HG03520 (cell line): ENCODE results near the gene MED27.

Experiments used
- ATAC-seq: cut with Tn5 transposase; IDR thresholded peaks from one replicate; pipeline ENCODE4 v1.9.1; 2021; ENCODE audit warnings: mild to moderate bottlenecking, moderate library complexity; ENCODE audit not compliant: unreplicated experiment

Gene MED27

DNA sequence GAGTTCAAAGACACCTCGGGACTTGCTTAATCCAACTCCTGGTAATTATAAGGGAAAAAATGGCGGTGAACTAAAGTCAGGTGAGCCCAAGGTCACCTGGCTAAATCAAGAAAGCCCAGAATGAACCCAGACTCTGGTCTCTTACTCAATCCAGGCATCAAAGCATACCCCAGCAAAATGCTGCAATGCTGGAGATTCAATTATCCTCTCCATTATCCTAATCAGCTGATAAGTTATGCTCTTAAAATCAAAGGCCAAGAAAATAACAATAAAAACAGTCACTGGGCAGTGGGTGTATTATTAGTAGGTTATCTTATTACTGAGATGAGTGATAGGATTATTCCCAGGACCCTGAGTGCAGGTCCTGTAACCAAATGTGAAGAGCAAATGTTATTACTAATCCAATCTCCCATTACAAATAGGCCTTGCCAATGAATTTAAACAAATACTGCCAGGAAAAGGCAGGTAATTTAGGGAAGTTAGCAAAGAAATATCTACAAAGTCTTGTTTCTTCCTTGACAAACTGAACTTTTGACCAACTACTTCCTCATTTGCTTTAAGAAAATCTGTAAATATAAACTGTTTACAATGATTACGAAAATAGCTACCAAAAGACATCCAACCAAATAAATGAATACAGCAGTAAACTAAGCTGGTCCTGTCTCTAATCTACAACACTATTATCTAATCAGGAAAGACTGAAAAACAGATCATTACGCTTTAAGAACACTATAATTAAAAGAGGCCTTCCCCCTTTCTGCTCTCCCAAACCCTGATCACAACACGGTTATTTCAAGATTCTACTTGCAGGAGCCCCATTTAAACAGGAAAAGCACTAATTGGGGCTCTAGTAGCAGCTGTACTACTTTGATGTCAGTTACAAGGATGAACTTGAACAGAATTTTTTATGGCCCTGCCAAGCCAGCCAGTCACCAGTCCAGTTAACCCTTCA, 103.2 kb downstream of the MED27 start:
- no peak for ATAC-seq

DNA sequence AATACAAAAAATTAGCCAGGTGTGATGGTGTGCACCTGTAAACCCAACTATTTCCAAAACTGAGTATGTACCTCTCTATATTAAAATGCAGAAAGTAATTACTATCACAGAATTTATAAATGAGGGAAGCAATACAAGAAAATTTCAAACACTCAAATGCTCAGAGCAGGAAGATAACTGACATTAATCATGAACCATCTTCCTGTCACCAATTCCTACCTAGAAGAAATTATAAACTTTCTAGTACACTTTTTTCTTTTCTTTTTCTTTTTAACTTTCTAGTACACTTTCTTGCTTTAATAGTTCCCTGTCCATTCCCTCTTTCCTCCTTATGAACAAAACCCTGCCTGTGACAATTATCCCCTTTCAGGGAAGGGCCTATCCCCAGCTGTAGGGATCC, 106.8 kb downstream of the MED27 start:
- no peak for ATAC-seq

DNA sequence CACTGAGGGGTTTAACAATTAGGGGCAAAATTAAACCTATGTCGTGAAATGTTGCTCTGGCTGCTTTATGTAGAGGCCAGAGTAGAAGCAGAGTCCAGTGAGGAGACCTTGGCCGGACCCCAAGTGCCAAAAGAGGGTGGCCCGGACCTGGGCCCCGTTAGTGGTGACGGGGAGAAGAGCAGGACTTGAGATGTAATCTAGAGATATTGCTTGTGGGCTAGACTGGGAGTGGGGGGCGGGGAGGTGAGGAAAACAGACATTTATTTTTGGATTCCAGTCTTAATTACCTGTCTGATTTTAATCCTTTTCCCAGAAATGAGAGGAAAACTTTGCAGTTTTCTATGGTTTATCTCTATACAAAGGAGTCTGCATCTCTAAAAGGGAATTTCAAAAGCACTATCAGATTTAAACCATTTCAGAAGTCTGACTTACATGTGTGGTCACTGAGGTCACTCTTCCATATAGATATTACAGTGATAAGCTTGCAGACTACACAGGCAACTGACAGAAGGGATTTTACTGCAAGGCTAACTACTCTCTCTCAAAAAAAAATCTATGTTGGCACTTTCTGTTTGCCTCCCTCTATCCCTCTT, 108.1 kb downstream of the MED27 start:
- ATAC-seq: no peak

DNA sequence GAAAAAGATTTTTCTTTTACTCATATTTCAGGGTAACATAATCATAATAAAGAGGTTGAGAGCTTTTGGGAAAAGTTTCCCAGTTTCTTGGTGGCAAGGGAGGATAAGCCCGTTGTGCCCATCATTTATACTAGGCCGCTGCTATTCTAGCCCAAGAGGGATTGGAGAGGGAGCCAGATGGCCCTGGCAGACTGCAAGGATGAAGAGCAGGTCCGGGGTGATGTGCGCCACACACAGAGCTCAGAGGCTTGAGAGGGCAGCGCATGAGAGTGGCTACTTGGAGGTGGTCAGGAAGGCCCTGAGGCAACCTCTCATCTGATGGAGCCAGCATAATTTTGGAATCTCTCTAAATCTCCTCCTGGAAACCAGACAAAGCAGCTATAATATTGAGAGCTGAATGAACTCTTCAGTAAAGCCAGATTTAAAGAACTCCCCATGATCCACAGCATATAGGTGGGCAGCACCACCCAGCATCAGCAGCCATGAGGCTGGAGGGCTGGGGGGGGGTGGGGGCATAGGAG, 110.1 kb downstream of the MED27 start:
- ATAC-seq: no peak

DNA sequence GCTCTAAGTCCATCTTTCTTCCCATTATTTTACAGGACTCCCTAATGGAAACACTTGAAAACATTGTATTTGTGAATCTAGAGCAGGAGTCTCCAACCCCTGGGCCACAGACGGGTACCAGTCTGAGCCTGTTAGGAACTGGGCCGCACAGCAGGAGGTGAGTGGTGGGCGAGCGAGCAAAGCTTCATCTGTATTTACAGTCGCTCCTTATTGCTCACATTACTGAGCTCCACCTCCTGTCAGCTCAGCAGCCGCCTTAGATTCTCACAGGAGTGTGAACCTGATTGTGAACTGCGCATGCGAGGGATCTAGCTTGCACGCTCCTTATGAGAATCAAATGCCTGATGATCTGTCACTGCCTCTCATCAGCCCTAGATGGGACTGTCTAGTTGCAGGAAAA, 111.0 kb downstream of the MED27 start:
- ATAC-seq: no peak

DNA sequence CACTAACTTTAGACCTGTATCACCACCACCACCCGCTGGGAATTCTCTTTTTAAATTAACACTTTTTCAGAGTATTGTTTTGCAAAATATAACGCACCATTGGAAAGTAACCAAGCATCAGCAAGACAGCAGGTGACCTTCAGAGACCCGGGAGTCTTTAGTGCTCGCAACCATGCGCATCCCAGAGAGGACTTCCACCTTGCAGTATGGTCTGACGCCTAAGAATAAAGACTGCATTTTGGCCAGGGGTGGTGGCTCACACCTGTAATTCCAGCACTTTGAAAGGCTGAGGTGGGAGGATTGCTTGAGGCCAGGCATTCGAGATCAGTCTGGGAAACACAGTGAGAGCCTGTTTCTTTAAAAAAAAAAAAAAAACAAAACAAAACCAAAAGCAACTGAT, 113.8 kb downstream of the MED27 start:
- ATAC-seq: no peak

DNA sequence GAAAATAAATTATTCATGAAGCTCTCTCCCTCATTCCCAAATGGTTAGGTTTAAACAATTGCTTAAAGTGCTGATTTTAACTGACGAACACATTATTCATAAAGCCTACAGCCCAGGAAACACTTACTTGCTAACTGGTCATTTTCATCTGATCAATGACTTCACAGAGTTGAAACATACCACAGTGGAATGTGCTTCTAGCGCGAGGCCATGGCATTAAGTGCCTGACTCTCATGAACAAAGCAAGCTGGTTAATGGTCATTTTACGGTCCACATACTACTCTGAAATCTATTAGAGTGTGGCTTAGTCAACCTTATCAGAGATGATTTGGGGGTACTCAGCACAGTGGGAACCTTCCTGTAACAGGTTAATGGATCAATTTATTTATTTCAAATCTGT, 114.6 kb downstream of the MED27 start:
- no peak for ATAC-seq

DNA sequence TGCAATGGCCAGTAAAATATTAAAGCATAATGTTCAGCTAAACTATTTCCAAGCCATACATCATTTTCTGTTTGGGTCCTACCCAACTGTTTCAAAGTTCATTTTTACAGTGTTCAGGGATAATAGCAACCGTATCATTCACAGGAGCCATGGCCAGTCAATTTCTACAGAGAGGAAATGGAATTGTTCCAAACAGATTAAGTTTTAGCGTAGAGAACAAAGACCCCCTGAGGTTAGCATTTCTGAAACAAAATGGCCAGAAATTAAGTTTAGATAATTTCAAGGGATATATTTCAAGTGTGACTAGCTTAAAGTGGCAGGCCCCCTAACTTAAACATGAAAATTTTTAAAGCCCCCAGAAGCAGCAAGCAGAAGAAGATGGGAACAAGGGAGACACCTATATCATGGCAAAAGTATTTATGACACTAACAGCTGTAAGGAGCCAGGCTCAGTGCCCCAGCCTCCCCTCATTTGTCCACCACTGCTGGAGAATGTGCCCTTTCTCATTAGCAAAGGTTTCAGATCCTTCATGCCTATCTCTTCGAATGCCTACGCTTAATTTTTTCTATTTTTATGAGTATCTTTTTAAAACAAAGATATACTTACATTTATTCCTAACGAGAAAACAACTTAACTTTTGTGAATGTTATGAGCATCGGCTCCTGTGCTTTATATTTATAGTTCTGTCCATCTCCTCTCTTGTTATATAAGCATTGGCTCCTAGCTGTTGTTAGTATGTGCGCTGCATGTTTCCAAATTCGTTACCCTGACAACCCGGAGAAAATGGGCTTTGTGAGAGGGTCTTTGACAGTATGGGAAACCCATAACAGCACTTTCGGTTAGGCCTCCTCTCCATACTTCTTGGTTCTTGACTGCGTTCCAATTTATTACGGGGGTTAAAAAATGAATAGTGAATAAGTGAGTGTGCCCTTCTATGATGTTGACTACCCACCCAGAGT, 116.3 kb downstream of the MED27 start:
- no peak for ATAC-seq

DNA sequence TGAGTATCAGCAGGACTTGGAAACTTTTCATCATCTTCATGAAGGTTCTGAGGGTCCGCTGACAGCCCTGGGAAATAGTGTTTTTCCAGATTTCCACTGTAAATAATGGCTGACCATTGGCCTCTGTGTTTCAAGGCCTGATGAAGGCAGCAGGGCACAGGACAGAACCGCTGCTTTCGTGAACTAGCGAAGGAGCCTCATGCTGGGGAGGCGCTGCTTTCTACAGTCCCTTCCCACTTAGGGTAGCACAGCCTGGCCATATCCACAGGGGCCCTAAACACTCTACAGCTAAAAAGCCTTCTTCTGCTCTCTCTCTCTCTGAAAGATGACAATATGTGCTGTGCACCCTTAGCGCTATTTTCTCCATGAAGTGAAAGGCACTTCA, 118.2 kb downstream of the MED27 start:
- no peak for ATAC-seq

DNA sequence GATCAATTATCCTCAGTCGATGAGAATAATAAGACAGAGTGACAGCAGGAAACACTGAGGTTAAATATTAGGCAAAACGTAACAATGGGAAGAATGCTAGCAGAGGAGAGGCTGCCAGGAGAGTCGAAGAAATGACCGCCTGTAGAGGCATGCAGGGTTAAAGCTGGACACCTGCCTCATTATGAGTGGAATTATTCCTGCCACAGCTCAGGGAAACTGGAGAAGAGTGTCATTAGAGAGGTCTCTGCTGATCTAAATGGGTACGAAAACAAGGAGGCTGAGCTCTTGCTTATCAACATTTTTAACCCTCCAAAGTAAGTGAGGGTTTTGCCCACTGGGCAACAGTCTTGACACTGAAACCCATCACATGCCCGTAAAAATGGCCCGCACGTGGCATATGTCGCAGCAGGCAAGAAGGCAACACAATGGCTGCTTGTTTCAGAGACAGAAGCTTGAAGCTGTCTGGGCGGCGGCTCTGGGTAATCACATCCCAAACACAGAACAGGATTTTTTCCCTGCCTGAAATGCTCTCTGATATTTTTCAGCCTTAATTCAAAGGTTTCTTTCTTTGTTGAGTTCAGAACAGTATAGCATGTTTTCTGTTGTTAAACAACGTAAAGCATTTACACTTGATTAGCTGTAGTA, 118.7 kb downstream of the MED27 start:
- no peak for ATAC-seq

DNA sequence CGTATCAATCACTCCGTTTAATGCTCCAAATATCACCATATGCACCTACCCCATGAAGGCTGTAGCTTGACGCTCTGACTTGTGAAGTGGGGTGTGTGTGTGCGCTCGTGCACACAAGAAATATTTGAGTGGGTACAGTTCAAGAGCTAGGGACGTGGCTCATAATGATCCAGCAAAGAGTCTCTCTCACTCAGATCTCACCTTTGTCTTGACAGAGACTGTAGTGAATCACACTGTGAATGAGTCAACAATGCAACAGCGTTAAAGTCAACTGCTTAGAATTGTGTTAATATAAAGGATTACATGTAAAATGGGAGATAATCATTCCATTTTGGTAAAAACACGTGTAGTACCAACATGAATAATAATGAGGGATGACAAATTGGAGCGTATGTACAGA, 119.4 kb downstream of the MED27 start:
- ATAC-seq: no peak

DNA sequence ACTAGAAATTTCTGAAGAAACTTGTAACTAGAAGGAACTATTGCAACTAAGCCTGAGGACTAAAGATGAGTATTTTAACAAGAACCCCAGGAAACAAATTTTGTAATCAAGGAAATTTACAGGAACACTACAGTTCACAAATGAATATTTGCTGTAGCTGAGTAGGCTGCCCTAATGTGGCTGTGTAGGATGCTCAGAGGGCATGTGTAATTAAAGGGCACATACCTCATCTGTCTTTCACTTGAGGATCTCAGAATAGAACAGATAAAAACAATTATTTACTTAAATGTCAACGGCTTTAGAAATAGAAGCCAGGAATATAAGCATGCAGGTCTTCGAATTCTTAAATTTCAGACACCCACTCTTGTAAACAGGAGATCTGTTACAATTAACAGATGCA, 119.8 kb downstream of the MED27 start:
- no peak for ATAC-seq

DNA sequence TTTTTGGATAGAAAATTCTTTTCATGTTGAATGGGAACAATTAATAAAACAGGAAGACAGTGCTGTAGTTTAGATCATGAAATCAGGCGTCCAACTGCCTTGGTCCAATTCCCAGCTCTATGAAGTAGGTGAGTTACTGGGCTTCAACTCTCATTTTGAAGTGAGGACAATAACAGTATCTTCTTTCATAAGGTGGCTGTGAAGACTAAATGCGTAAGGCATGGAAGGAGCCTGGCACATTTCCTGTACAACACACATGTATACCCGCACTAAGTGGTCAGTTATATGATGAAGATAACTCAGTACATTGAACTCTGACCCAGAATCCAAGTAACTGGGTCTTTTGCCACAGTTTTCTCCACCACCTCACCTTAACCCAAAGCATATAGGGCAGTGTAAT, 120.6 kb downstream of the MED27 start:
- ATAC-seq: no peak

DNA sequence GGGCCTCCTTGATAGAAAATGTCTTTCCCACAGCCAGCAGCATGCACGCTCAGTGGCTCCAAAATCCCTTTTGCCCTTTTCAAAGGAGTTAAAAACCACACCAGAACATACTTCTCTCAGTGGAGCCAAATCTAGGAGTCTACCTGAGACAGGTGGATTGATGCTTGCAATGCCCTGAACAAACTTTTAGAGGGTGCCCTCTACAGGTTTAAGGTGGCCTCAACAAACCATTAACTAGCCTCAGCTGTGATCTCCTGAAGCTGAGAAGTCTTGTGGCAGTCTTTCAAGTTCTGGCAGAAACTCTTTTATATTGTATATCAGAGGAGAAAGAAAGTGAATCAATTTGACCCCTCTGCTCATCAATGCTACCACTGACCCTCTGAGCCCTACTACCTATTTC, 125.4 kb downstream of the MED27 start:
- ATAC-seq: no peak

DNA sequence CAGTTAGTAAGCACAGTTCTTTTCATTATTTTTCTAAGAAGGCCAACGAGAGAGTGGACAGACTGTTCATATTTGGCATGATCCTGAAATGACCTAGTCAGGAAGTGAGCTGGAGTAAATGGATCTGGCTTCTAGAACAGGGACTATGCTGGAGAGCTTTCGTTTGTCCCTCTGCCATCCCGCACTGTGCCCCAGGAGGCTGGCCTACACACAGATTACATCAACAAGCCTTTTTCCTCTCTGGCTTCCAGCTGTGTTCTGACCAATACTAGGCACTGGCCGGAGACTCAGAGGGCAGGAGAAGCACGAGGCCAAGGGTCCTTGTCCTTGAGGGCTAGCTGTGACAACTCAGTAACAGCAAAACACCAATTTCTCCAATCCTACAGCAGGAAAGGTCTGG, 127.8 kb downstream of the MED27 start:
- ATAC-seq: no peak

DNA sequence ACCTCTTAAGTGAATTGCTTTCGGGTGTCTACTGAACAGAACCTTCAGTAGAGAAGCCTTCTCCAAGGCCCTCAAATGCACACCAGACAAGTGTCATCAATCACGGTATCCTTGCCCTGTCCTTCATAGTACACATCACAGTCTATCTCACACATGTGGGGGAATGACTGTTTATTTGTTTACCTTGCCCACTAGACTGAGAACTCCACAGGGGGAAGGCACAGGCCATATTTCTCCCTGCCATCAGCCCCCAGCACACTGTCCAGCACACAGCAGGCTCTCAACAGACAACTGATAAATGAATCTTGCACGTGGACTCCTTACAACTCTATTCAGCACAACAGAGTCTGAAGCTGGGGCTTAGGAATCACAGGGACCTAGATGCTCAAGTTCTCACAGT, 128.5 kb downstream of the MED27 start:
- no peak for ATAC-seq

DNA sequence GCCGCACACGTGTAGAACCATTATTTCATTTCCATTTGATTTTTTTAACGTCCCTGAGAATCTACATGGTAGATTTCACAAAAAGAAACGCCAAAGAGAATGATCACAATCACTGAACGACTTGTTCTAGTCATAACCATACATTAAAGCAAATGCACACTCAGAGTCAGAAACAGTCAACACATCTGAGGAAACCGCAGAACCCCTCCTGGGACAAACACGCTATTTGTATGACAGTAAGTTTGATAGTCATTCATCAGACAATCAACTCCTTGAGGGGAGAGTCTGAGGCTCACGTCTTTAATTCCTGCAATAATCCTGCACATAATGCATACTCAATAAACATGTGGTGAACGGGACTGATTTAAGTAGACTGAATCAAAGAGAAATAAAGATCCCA, 129.2 kb downstream of the MED27 start:
- no peak for ATAC-seq

DNA sequence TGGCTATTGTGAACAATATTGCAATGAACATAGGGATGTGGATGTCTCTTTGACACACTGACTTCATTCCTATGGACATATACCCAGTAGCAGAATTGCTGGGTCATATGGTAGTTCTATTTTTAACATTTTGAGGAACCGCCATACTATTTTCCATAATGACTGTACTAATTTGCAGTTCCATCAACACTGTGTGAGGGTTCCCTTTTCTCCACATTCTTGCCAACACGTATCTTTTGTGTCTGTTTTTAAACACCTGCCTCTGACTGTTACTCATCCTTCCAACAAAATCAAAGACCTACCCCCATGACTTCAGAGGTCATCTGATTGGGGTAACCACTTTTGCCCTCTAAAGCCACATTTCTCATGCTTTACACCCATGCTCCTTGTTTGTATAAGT, 133.5 kb downstream of the MED27 start:
- ATAC-seq: no peak

DNA sequence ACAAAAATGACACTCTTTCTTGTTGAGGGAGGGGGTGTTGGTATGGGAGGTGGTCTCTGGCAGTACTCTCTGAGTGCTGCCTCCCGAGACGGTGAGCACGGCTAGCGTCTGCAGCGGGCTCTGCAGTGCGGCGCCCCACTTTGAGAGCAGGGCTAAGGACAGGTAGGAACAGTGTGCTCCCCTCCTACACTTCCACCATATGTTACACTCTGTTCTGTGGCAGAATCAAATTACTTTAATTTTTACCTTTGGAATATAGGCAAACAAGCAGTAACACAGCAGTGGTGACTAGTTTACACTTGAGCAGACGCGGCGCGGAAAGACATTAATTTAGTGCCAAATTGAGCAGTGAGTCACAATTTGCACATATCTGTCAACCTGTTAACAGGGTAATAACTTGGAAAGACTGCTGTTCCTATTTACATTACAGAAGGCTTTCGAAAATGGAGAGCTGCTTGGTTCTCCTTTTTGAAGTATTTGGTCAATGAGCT, 136.3 kb downstream of the MED27 start:
- ATAC-seq: no peak

DNA sequence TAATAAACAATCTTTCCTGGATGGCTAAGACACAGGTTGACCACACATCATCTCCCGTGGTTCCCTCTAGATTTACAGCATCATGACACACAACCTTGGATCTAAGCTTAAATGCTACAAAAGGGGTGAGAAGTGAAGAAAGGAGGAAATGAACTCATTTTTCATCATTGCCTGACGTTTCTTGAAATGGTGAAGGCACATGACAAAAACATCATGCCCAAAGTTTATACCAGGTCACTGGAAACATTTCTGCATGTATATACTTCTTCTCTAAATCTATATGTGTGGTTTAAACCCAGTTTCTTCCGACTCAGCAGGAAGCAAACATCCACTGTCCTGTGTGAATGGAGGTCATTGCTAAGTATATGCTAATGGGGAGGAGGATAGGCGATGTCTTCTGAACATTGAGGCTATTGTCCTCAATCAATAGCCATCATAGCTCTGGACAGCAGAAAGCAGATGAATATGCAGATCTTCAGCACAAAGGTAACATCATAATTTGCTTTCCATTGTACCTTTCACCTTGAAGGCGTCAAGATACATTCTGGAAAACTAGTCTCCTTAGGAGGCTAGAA, 137.4 kb downstream of the MED27 start:
- no peak for ATAC-seq
